ENCODE data around the gene ZBTB45. TPM values are rescaled to one million over a fixed set of nuclear protein-coding genes. Genes with fewer than 3 reads are reported as not detected.
"Not testable (repeated sequence)": the region's sequence is repeated elsewhere in the genome, so short reads cannot be mapped to it uniquely, and the experiment has no call there.

The ZBTB45 gene
- polyA plus RNA-seq, 1 experiment: 4.2 TPM

- ChIA-PET CTCF (interaction anchor here (0.6 to 1.4 kb wide), 4 partner anchors 24 to 714 kb away, joined by 3 to 5 read pairs (median 3); partner anchors contain the start of genes ZBTB45 and ZNF587B), POLR2A (interaction anchor here (0.6 to 3.2 kb wide), 15 partner anchors 10 to 1138 kb away, joined by 3 to 54 read pairs (median 5); partner anchors contain the start of genes CHMP2A, UBE2M, ZBTB45 and ZNF324B)
- TF ChIP-seq CTCF (IDR thresholded peaks at IDR 0.05; ENCODE audit: low read depth, low read length): no peak
- Histone ChIP-seq H3K4me3 (ENCODE audit: low read depth, low read length) (peak within 1 kb of the TSS; percentile 84), H3K9me3 (ENCODE audit: control insufficient read depth, insufficient read depth, low read length) (no peaks in the 10 kb centered on the region; the same call in 1 of the 2 replicates), H3K27ac (ENCODE audit: low read depth, low read length) (peak within 1 kb of the TSS; percentile 97), H3K27me3 (ENCODE audit: control insufficient read depth, insufficient read depth, low read length) (peaks cover 6% of the 10 kb centered on the region)
- peak; percentile 99 for DNase-seq (ENCODE audit: low read depth, low spot score)
These were observed 24.4 kb upstream of the ZBTB45 start, which contains the start of gene TRIM28 for GRCh38 chr19:58543826-58544590. TRIM28 (plus strand) TSS chr19:58544064; CDS start chr19:58544758, 694 bp downstream.

- peaks cover 18% of the 10 kb centered on the region for H3K27me3 ChIP-seq (ENCODE audit: control insufficient read depth, insufficient read depth, low read length)
- peak overlapping the region; percentile 97 for H3K27ac ChIP-seq (ENCODE audit: low read depth, low read length)
- peak overlapping the region; percentile 38; the same call in 1 of the 2 replicates for H3K4me3 ChIP-seq (ENCODE audit: low read depth, low read length)
- POLR2A ChIA-PET: interaction anchor here (1.0 to 3.2 kb wide), 4 partner anchors 11 to 91 kb away, joined by 4 to 54 read pairs (median 34); partner anchors contain the start of genes CHMP2A, UBE2M, ZBTB45 and ZNF324B
- not testable (repeated sequence) for DNase-seq (ENCODE audit: low read depth, low spot score); H3K9me3 ChIP-seq (ENCODE audit: control insufficient read depth, insufficient read depth, low read length)
- CTCF ChIA-PET: interaction anchor here (1.1 to 1.4 kb wide), 3 partner anchors 23 to 38 kb away, joined by 3 to 5 read pairs (median 3); partner anchors contain the start of gene ZBTB45
These were observed 23.2 kb upstream of the ZBTB45 start for GRCh38 chr19:58542641-58543372.

- H3K4me3 ChIP-seq (ENCODE audit: low read depth, low read length); CTCF ChIA-PET; H3K27ac ChIP-seq (ENCODE audit: low read depth, low read length); H3K9me3 ChIP-seq (ENCODE audit: control insufficient read depth, insufficient read depth, low read length); POLR2A ChIA-PET; DNase-seq (ENCODE audit: low read depth, low spot score): not testable (repeated sequence)
- peaks cover 25% of the 10 kb centered on the region for H3K27me3 ChIP-seq (ENCODE audit: control insufficient read depth, insufficient read depth, low read length)
These were observed 19.6 kb upstream of the ZBTB45 start for GRCh38 chr19:58539169-58539559.

- no peak for TF ChIP-seq CTCF (IDR thresholded peaks at IDR 0.05; ENCODE audit: low read depth, low read length)
- CTCF ChIA-PET: interaction anchor here (0.7 to 1.0 kb wide), 2 partner anchors 19 to 47 kb away, joined by 4 to 5 read pairs; partner anchors contain the start of gene ZBTB45
- POLR2A ChIA-PET: no interaction called here
- H3K27ac ChIP-seq (ENCODE audit: low read depth, low read length): no peak overlapping the region
- peaks cover 27% of the 10 kb centered on the region for H3K27me3 ChIP-seq (ENCODE audit: control insufficient read depth, insufficient read depth, low read length)
- peak overlapping the region; percentile 31; the same call in 1 of the 2 replicates for H3K4me3 ChIP-seq (ENCODE audit: low read depth, low read length)
- no peak for DNase-seq (ENCODE audit: low read depth, low spot score)
- H3K9me3 ChIP-seq (ENCODE audit: control insufficient read depth, insufficient read depth, low read length): no peaks in the 10 kb centered on the region; the same call in 1 of the 2 replicates
These were observed 18.9 kb upstream of the ZBTB45 start for GRCh38 chr19:58538257-58539168.

- Histone ChIP-seq H3K4me3 (ENCODE audit: low read depth, low read length) (no peak overlapping the region), H3K27me3 (ENCODE audit: control insufficient read depth, insufficient read depth, low read length) (peaks cover 28% of the 10 kb centered on the region), H3K27ac (ENCODE audit: low read depth, low read length) (no peak overlapping the region), H3K9me3 (ENCODE audit: control insufficient read depth, insufficient read depth, low read length) (no peaks in the 10 kb centered on the region; the same call in 1 of the 2 replicates)
- DNase-seq (ENCODE audit: low read depth, low spot score): no peak
- TF ChIP-seq CTCF (IDR thresholded peaks at IDR 0.05; ENCODE audit: low read depth, low read length): no peak
- CTCF ChIA-PET: interaction anchor here (0.7 to 1.0 kb wide), 2 partner anchors 18 to 48 kb away, joined by 4 to 5 read pairs; partner anchors contain the start of gene ZBTB45
- POLR2A ChIA-PET: no interaction called here
These were observed 17.5 kb upstream of the ZBTB45 start for GRCh38 chr19:58536852-58537798.

Data from AG04450 (cell line).